Choroid plexus epithelial cell (primary cell): ENCODE measurements around the gene IFI30.

ENCODE experiments used
- DNase-seq: peaks from one replicate; pipeline ENCODE4 v3.0.0-alpha.2; 2010; ENCODE audit warnings: low read depth
- H3K4me3 ChIP-seq: 2 replicates; pipeline ENCODE4 v1.5.1; 2011; ENCODE audit warnings: low read depth, mild to moderate bottlenecking, control low read depth, low read length, moderate library complexity
- TF ChIP-seq, protein P1 (sequence below): conservative IDR thresholded peaks from 2 replicates; pipeline ENCODE4 v1.5.1; 2011; ENCODE audit warnings: low read depth, mild to moderate bottlenecking, control low read depth, inconsistent platforms, low read length, moderate library complexity

IFI30 gene

DNA sequence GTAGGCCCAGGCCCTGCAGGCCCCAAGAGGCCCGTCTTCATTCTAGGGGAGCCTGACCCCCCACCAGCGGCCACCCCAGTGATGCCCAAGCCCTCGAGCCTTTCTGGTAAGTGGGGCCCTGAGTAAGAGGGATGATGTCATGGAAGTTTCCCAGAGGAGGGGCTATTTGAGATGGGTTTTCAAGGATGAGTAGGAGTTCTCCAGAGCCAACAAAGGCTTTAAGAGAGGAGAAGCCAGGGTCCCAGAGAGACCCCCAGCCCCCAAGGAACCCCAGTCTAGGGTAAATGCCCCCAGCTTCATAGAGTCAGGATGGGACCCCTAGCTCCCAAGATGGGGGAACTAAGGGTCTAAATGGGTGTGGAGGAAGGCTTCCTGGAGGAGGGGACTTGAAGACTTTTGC is 29.7 kb upstream of the IFI30 start:
- TF ChIP-seq, protein P1, sequence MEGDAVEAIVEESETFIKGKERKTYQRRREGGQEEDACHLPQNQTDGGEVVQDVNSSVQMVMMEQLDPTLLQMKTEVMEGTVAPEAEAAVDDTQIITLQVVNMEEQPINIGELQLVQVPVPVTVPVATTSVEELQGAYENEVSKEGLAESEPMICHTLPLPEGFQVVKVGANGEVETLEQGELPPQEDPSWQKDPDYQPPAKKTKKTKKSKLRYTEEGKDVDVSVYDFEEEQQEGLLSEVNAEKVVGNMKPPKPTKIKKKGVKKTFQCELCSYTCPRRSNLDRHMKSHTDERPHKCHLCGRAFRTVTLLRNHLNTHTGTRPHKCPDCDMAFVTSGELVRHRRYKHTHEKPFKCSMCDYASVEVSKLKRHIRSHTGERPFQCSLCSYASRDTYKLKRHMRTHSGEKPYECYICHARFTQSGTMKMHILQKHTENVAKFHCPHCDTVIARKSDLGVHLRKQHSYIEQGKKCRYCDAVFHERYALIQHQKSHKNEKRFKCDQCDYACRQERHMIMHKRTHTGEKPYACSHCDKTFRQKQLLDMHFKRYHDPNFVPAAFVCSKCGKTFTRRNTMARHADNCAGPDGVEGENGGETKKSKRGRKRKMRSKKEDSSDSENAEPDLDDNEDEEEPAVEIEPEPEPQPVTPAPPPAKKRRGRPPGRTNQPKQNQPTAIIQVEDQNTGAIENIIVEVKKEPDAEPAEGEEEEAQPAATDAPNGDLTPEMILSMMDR = no peak
- H3K4me3 ChIP-seq = no peak overlapping the region
- DNase-seq = no peak

DNA sequence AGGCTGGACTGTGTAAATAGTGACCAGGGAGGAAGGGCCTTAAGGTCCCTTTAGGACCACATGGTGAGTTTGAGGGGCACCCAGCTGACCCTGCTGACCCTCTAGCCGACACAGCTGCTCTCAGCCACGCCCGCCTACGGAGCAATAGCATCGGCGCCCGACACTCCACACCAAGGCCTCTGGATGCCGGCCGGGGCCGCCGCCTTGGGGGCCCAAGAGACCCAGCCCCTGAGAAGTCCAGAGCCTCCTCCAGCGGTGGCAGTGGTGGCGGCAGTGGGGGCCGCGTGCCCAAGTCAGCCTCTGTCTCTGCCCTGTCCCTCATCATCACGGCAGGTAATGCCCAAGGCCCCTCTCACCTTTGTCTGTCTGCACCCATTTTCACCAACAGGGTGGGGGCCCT is 29.3 kb upstream of the IFI30 start:
- no peak for DNase-seq
- TF ChIP-seq, protein P1 = no peak
- H3K4me3 ChIP-seq = no peak overlapping the region

DNA sequence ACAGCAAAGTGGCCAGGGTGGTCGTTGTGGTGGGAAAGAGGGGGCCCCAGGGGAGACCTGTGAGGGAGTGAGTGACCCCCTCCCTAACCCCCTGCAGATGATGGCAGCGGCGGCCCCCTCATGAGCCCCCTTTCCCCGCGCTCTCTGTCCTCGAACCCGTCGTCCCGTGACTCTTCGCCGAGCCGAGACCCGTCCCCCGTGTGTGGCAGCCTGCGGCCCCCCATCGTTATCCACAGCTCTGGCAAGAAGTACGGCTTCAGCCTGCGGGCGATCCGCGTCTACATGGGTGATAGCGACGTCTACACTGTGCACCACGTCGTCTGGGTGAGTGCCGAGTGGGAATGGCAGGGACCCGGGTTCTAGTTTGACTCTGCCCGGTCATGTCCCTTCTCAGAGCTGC is 28.7 kb upstream of the IFI30 start:
- no peak for DNase-seq
- H3K4me3 ChIP-seq = no peak overlapping the region

DNA sequence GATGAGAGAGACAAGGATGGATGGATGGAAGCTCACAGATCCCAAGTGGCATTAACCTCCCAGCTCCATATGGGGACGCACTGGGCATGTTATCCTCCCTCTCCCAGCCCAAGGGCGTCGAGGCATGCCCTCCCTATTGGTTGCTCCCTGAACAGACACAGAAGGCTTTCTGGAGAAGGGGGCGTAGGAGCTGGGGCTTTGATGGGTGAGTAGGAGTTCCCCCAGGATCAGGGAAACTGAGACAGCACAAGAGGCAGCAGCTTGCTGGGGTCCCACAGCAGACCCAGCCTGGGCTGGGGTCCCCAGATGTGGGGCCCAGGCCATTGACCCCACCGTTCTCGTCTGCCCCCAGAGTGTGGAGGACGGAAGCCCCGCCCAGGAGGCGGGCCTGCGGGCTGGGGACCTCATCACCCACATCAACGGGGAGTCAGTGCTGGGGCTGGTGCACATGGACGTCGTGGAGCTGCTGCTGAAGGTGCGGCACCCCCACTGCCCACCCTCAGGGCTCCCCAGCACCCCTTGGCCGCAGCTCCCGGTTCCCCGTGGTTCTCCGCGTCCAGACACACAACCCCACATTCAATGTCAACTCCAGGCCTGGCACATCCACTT is 28.1 kb upstream of the IFI30 start:
- H3K4me3 ChIP-seq = no peak overlapping the region
- no peak for DNase-seq
- TF ChIP-seq, protein P1 = no peak

More for the DNA sequence above, 28.7 kb upstream of the IFI30 start:
- TF ChIP-seq, protein P1 = no peak

GRCh38 chr19:18147396-18147795 is 26.2 kb upstream of the IFI30 start:
- TF ChIP-seq, protein P1 = no peak
- no peak for DNase-seq
- H3K4me3 ChIP-seq = no peak overlapping the region

DNA sequence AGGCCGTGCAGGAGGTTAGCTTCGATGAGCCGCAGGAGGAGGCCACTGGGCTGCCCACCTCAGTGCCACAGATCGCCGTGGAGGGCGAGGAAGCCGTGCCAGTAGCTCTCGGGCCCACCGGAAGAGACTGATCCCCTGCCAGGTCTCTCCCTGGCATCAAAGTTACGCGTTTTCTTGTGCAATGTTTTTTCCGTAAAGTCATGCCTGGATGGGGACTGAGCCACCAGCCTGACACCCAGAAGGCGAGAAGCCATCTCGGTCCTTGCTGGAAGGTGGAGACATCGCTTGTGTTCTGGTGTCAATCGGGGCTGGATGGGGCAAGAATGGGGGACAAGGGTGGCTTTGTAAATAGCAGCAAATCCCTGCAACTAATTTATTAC is 24.0 kb upstream of the IFI30 start:
- TF ChIP-seq, protein P1 = no peak
- no peak overlapping the region for H3K4me3 ChIP-seq
- DNase-seq = no peak

DNA sequence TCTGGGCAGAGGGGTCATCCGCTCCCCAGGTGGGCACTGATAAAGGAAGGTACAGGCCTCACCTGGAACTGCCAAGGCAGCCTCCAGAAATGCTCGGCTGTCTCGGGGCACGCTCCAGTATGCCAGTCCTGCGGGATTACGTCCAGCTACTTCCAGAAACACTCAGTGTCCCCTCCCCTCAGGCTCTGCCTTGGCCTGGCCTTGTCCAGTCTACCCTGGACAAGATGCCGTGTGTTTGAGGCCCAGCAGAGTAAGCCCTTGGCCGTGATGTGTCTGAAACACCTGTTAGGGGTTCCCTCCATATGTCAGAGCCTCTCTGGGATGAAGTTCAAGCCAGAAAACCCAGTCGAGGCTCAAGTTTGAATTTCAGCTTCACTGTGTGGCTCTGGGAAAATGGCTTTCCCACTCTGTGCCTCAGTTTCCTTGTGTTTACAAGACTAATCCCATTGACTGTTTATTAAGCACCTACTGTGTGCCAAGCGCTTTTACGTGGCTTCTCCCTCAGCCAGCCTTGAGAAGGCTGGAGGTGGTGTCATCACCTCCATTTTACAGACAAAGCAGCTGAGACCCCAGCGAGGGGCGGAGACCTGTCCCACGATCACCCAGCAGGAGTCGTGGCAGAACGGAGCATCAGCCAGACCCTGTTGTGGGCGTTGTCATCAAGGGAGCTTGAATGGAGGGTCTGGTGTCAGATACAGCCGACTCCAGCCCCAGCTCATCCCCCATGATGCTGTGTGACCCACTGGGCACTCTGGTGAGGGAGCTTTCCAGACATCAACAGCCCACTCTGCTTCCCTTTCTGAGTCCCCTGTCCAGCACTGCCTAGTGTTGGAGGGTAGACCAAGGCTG is 22.6 kb upstream of the IFI30 start:
- no peak for DNase-seq
- no peak overlapping the region for H3K4me3 ChIP-seq
- TF ChIP-seq, protein P1 = no peak
